GM19452 (cell line): Measurements from ENCODE around the gene C20orf173.
A peak's percentile ranks its signal among the peaks of the same experiment; 100 is the strongest.

ENCODE experiments used
- ATAC-seq: cut with Tn5 transposase; IDR thresholded peaks from one replicate; pipeline ENCODE4 v1.9.1; 2021; ENCODE audit not compliant: unreplicated experiment

Gene C20orf173

GRCh38 chr20:35508493-35509218, 20.8 kb downstream of the C20orf173 start:
- no peak for ATAC-seq

DNA sequence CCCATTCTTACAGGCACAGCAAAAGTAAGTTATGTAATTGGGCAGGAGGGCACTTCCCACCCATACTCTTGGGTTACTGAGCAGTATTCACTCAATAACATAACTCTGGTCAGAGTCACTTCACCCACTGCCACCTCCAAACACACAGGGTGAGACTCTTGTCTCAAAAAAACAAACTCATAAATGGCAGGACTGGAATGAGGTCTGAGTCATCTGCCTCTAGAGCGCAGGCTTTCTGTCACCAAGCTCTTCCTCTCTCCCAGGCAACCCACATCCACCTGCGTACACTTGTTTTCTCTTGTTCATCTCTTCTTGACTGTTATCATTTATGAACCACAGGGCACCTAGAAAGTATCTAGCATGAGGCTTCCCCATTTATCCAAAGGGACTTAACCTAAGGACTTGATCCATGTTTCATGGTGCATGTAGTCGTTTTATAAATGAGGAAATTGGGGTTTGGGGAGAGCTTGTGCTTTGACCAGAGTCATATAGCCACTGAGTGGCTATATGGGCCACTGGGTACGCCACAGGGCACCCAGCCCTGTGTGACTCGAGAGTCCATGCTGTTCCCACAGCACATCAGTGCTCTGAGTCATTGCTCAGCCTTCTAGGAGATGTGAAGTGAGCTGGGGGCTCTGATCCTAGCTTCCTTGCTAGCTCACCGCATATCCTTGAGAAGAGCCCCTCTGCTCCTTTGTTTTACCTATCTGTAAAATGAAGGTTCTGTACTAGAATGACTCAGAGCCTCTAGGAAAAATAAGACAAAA, 22.4 kb downstream of the C20orf173 start:
- no peak for ATAC-seq

DNA sequence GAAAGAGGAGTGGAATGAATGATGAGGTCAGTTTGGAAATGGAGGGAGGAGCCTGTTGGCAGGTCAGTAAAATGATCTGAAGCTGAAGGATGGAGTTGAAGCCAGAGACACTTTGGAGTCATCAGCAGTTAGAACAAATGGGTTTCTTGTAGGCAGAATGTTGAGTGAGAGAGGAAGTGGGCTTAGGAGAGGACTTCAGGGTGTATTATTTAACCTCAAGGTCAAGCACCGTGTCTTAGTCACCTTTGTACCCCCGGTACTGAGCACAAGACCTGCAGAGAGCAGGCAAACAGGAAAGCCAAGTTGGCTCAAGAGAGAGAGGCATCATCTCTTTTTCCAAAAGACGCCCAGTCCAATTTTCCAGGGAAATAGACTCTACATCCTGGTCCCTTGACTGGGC, 23.3 kb downstream of the C20orf173 start:
- no peak for ATAC-seq

- ATAC-seq, result no peak
Measured at GRCh38 chr20:35504751-35505150, 24.7 kb downstream of the C20orf173 start.

DNA sequence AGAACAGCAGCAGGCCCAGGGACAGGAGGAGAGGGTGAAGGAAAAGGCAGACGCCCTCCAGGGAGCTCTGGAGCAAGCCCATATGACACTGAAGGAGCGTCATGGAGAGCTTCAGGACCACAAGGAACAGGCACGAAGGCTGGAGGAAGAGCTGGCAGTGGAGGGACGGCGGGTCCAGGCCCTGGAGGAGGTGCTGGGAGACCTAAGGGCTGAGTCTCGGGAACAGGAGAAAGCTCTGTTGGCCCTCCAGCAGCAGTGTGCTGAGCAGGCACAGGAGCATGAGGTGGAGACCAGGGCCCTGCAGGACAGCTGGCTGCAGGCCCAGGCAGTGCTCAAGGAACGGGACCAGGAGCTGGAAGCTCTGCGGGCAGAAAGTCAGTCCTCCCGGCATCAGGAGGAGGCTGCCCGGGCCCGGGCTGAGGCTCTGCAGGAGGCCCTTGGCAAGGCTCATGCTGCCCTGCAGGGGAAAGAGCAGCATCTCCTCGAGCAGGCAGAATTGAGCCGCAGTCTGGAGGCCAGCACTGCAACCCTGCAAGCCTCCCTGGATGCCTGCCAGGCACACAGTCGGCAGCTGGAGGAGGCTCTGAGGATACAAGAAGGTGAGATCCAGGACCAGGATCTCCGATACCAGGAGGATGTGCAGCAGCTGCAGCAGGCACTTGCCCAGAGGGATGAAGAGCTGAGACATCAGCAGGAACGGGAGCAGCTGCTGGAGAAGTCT, 25.5 kb downstream of the C20orf173 start:
- no peak for ATAC-seq

- no peak for ATAC-seq
Measured at GRCh38 chr20:35503281-35503680, 26.2 kb downstream of the C20orf173 start.

GRCh38 chr20:35502352-35502751, 27.1 kb downstream of the C20orf173 start:
- ATAC-seq, result no peak

- no peak for ATAC-seq
Measured at GRCh38 chr20:35499271-35499670, 30.2 kb downstream of the C20orf173 start.

DNA sequence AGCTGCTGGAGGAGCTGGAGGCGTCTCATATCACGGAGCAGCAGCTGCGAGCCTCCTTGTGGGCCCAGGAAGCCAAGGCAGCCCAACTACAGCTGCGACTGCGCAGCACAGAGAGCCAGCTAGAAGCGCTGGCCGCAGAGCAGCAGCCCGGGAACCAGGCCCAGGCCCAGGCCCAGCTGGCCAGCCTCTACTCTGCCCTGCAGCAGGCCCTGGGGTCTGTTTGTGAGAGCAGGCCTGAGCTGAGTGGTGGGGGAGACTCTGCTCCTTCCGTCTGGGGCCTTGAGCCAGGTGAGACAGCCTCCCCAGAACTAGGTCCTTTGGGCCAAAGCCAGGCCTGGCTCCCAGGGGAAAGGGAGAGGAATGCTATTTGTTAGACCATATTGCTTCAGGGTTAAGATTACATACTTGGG, 31.7 kb downstream of the C20orf173 start:
- ATAC-seq, result no peak

- no peak for ATAC-seq
Measured at GRCh38 chr20:35497320-35497719, 32.1 kb downstream of the C20orf173 start.

GRCh38 chr20:35496481-35496880, 33.0 kb downstream of the C20orf173 start:
- ATAC-seq, result no peak

- ATAC-seq, result no peak
Measured at GRCh38 chr20:35492352-35492751, 37.1 kb downstream of the C20orf173 start.

DNA sequence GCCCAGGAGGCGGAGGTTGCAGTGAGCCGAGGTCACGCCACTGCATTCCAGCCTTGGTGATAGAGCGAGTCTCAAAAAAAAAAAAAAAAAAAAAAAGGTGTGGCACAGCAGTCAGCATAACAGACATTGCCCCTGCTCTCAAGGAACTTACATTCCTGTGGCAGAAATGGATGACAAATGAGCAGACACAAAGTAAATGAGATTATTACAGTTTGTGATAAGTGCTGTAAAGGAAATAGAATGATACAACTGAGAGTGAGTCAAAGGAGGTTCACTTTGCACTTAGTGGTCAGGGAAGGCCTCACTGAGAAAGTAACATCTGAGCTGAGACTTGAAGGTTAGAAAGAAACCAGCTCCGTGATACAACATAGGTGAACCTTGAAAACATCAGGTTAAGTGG, 37.6 kb downstream of the C20orf173 start:
- no peak for ATAC-seq

DNA sequence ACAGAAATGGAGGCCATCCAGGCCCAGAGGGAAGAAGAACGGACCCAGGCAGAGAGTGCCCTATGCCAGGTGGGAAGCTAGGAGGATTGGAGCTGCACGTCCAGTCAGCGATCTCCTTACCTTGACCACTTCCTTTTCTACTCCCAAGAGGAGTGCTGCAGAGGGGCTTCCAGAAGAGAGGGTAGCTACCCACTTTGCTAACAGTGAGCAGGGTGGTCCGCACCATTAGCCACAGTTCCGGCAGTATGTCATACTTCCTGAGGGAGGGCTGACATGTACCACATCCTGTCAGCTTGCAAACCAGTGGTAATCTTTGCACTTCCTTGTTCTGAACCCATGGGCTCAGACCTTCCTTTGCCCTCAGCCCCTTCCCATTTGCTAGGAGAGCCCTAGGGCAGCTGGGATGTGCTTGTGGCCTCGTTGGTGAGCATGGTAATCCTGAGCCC, 38.7 kb downstream of the C20orf173 start:
- ATAC-seq, result peak; percentile 95

DNA sequence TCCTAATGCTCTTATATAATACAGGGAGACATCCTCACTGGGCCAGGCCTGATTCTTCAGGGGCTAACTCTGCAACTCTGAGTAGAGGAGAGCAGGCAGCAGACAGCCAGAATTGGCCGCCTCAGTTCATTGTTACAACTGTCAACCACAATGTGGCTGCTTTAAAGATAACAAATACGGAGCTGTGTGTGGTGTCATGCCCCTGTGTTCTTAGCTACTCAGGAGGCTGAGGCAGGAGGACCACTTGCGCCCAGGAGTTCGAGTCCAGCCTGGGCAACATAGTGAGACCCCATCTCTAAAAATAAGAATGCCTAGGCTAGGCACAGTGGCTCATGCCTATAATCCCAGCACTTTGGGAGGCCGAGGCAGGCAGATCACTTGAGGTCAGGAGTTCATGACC, 39.7 kb downstream of the C20orf173 start:
- ATAC-seq, result no peak

GRCh38 chr20:35487479-35487878, 42.0 kb downstream of the C20orf173 start:
- no peak for ATAC-seq

DNA sequence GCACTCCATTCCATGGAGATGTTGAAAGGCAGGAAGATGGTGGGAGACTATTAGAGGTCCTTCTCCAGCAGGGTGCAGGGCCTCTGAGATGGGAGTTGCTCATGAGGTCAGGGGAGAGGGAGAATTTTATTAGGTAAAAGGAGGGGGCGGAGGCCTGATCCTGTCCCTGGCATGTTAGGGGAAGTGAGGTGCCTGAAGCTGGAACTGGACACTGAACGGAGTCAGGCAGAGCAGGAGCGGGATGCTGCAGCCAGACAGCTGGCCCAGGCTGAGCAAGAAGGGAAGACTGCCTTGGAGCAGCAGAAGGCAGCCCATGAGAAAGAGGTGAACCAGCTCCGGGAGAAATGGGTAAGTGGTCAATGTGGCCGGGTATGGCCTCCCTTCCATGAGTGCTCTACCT, 49.7 kb downstream of the C20orf173 start:
- no peak for ATAC-seq

DNA sequence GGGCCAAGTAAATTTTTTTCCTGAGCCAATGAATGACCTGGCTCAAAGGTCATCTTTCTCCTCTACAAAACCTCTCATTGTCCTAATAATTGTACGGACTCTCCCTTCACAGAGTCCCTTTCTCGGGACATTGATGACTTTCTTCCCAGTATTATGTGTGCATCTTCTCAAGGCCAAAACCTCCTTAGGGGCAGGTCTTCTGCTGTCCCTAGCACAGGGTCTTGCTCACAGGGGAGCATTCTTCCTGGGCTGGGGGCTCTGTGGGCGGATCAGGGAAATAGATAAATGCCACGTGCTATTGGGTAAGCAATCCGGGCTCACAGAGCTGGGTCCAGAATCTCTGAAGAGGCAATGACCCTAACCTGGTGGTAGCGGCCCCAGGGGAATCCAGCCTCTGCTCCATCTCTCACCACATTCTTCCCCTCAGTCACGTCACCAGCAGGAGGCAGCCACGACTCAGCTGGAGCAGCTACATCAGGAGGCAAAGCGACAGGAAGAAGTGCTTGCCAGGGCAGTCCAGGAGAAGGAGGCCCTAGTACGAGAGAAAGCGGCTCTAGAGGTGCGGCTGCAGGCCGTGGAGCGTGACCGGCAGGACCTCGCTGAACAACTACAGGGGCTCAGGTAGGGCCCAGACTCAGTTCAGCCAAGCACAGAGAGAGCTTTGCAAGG, 50.5 kb downstream of the C20orf173 start:
- ATAC-seq, result no peak
